HG03280 (cell line): Measurements from ENCODE around the gene UNK.
"Not testable (repeated sequence)": the region's sequence is repeated elsewhere in the genome, so short reads cannot be mapped to it uniquely, and the experiment has no call there.

Source experiments
- ATAC-seq: cut with Tn5 transposase; IDR thresholded peaks from one replicate; pipeline ENCODE4 v1.9.1; 2021; ENCODE audit warnings: mild to moderate bottlenecking, moderate library complexity; ENCODE audit not compliant: unreplicated experiment

Gene UNK

GRCh38 chr17:75869282-75870141, 84.9 kb downstream of the UNK start:
- ATAC-seq = no peak

GRCh38 chr17:75870228-75870627, 85.6 kb downstream of the UNK start:
- not testable (repeated sequence) for ATAC-seq

GRCh38 chr17:75872434-75873351, 88.1 kb downstream of the UNK start:
- ATAC-seq = no peak

- no peak for ATAC-seq
Observed at GRCh38 chr17:75873587-75874322, 89.1 kb downstream of the UNK start.

GRCh38 chr17:75874323-75875181, 89.9 kb downstream of the UNK start:
- no peak for ATAC-seq
